ENCODE measurements around the gene HM13.

HM13 gene

DNA sequence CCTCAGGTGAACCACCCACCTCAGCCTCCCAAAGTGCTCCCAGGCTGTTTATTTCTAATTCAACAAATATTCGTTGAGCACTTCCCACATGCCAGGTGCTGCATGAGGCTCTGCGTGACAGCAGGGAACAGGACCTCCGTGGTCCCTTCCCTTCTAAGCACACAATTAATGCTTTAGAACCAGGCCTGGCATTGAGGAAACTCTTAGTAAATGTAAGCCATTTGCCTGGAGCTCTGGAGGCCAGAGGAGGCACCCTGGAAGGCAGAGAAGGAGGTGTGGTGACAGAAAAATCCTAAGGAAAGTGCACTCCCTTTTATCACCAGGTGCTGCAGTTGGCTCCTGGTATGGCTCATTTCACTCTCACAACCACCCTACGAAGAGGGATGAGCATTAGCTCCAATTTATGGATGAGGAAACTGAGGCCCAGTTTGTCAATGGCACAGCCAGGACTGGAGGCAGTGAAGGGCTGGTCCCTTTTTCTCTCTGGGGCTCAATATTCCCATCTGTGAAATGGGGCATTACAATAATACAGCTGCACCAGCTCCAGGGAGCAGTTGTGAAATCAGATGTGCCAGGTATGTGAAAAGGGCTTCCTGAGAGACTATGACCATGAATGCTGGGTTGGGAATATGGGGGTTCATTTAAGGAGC lies 82.7 kb downstream of the HM13 start:
- no peaks in the 10 kb centered on the region for H3K36me3 ChIP-seq (ENCODE audit: control insufficient read depth in 2 of 2, insufficient read depth in 2 of 2, low read length in 2 of 2)
- H3K9ac ChIP-seq (ENCODE audit: low read depth in 1 of 2, low read length in 2 of 2): peak overlapping the region; percentile 56 to 70
- H3K27ac ChIP-seq (ENCODE audit: low read depth in 2 of 2, low read length in 2 of 2): peak overlapping the region; percentile 93 to 96
- H3K4me3 ChIP-seq (ENCODE audit: low read length in 2 of 2): no peak overlapping the region
- H3K4me1 ChIP-seq (ENCODE audit: control insufficient read depth in 2 of 2, insufficient read depth in 2 of 2, low read length in 2 of 2): peaks cover 24 to 48% of the 10 kb centered on the region in 2 donors
- no peaks in the 10 kb centered on the region for H3K9me3 ChIP-seq (ENCODE audit: control insufficient read depth in 2 of 2, low read length in 2 of 2)
- no peaks in the 10 kb centered on the region for H3K27me3 ChIP-seq (ENCODE audit: control insufficient read depth in 2 of 2, insufficient read depth in 2 of 2, low read length in 2 of 2)

- Histone ChIP-seq H3K9ac (ENCODE audit: low read depth in 1 of 2, low read length in 2 of 2) (no peak overlapping the region), H3K27ac (ENCODE audit: low read depth in 2 of 2, low read length in 2 of 2) (peak overlapping the region; percentile 93 to 96), H3K27me3 (ENCODE audit: control insufficient read depth in 2 of 2, insufficient read depth in 2 of 2, low read length in 2 of 2) (no peaks in the 10 kb centered on the region), H3K36me3 (ENCODE audit: control insufficient read depth in 2 of 2, insufficient read depth in 2 of 2, low read length in 2 of 2) (no peaks in the 10 kb centered on the region), H3K4me3 (ENCODE audit: low read length in 2 of 2) (no peak overlapping the region), H3K4me1 (ENCODE audit: control insufficient read depth in 2 of 2, insufficient read depth in 2 of 2, low read length in 2 of 2) (peaks cover 24 to 50% of the 10 kb centered on the region in 2 donors), H3K9me3 (ENCODE audit: control insufficient read depth in 2 of 2, low read length in 2 of 2) (no peaks in the 10 kb centered on the region)
Measured at GRCh38 chr20:31597481-31597855, 83.2 kb downstream of the HM13 start.

DNA sequence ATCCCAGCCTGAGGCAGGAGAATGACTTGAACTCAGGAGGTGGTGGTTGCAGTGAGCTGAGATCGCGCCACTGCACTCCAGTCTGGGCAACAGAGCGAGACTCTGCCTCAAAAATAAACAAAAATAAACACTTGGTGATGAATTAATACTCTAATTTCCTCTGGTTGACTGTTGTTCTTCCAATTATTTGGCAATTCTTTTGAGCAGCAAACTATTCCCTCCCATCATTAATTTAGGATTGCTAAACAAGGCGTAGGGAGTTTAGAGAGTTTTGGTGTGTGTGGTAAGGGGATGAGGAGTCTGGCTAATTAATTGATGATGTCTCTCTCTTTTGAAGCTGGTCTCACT lies 88.2 kb downstream of the HM13 start:
- Histone ChIP-seq H3K9ac (ENCODE audit: low read depth in 1 of 2, low read length in 2 of 2) (peak overlapping the region; percentile 34 to 38), H3K9me3 (ENCODE audit: control insufficient read depth in 2 of 2, low read length in 2 of 2) (no peaks in the 10 kb centered on the region), H3K4me3 (ENCODE audit: low read length in 2 of 2) (no peak overlapping the region), H3K4me1 (ENCODE audit: control insufficient read depth in 2 of 2, insufficient read depth in 2 of 2, low read length in 2 of 2) (peaks cover 25 to 36% of the 10 kb centered on the region in 2 donors), H3K36me3 (ENCODE audit: control insufficient read depth in 2 of 2, insufficient read depth in 2 of 2, low read length in 2 of 2) (peaks cover 0 to 3% of the 10 kb centered on the region in 2 donors), H3K27ac (ENCODE audit: low read depth in 2 of 2, low read length in 2 of 2) (peak overlapping the region; percentile 97 to 98), H3K27me3 (ENCODE audit: control insufficient read depth in 2 of 2, insufficient read depth in 2 of 2, low read length in 2 of 2) (no peaks in the 10 kb centered on the region)

DNA sequence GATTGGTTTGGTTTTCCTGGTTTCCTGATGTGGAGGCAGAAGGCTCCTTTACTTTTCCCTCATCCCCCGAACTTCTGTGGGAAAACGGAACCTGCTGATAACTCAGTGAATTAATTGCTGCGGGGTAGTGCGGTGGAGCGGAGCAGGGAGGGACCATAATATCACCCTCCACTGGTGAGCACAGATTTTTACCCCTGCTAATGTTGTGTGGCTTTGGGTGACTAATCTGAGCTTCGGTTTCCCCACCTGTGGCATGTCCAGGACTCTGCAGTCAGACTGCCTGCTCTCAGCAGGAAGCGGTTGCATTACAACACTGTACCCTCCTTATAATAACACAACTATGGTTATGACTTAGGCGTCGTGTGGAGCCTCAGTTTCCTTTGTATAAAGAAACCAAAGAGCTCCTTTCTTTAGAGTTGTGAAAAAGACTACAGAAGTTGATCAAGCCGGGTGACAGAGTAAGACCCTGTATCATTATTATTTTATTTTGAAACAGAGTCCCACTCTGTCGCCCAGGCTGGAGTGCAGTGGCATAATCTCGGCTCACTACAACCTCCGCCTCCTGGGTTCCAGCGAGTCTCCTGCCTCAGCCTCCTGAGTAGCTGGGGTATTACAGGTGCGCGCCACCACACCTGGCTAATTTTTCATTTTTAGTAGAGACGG lies 88.7 kb downstream of the HM13 start:
- no peak overlapping the region for H3K4me3 ChIP-seq (ENCODE audit: low read length in 2 of 2)
- no peaks in the 10 kb centered on the region for H3K9me3 ChIP-seq (ENCODE audit: control insufficient read depth in 2 of 2, low read length in 2 of 2)
- H3K4me1 ChIP-seq (ENCODE audit: control insufficient read depth in 2 of 2, insufficient read depth in 2 of 2, low read length in 2 of 2): peaks cover 30 to 40% of the 10 kb centered on the region in 2 donors
- H3K27ac ChIP-seq (ENCODE audit: low read depth in 2 of 2, low read length in 2 of 2): peak overlapping the region; percentile 97 to 98
- no peaks in the 10 kb centered on the region for H3K27me3 ChIP-seq (ENCODE audit: control insufficient read depth in 2 of 2, insufficient read depth in 2 of 2, low read length in 2 of 2)
- H3K36me3 ChIP-seq (ENCODE audit: control insufficient read depth in 2 of 2, insufficient read depth in 2 of 2, low read length in 2 of 2): peaks cover 0 to 3% of the 10 kb centered on the region in 2 donors
- H3K9ac ChIP-seq (ENCODE audit: low read depth in 1 of 2, low read length in 2 of 2): peak overlapping the region; percentile 34 to 38

GRCh38 chr20:31603822-31604566 lies 89.8 kb downstream of the HM13 start:
- no peaks in the 10 kb centered on the region for H3K27me3 ChIP-seq (ENCODE audit: control insufficient read depth in 2 of 2, insufficient read depth in 2 of 2, low read length in 2 of 2)
- no peaks in the 10 kb centered on the region for H3K9me3 ChIP-seq (ENCODE audit: control insufficient read depth in 2 of 2, low read length in 2 of 2)
- peak overlapping the region; percentile 97 to 98 for H3K27ac ChIP-seq (ENCODE audit: low read depth in 2 of 2, low read length in 2 of 2)
- peaks cover 39 to 45% of the 10 kb centered on the region in 2 donors for H3K4me1 ChIP-seq (ENCODE audit: control insufficient read depth in 2 of 2, insufficient read depth in 2 of 2, low read length in 2 of 2)
- H3K36me3 ChIP-seq (ENCODE audit: control insufficient read depth in 2 of 2, insufficient read depth in 2 of 2, low read length in 2 of 2): peaks cover 0 to 3% of the 10 kb centered on the region in 2 donors
- peak overlapping the region; percentile 78 to 95 for H3K4me3 ChIP-seq (ENCODE audit: low read length in 2 of 2)
- H3K9ac ChIP-seq (ENCODE audit: low read depth in 1 of 2, low read length in 2 of 2): peak overlapping the region; percentile 97 to 98

GRCh38 chr20:31604567-31605030 lies 90.4 kb downstream of the HM13 start:
- H3K36me3 ChIP-seq (ENCODE audit: control insufficient read depth in 2 of 2, insufficient read depth in 2 of 2, low read length in 2 of 2): peaks cover 0 to 3% of the 10 kb centered on the region in 2 donors
- H3K27ac ChIP-seq (ENCODE audit: low read depth in 2 of 2, low read length in 2 of 2): peak overlapping the region; percentile 97 to 98
- peak overlapping the region; percentile 97 to 98 for H3K9ac ChIP-seq (ENCODE audit: low read depth in 1 of 2, low read length in 2 of 2)
- peak overlapping the region; percentile 78 to 95 for H3K4me3 ChIP-seq (ENCODE audit: low read length in 2 of 2)
- peaks cover 39 to 50% of the 10 kb centered on the region in 2 donors for H3K4me1 ChIP-seq (ENCODE audit: control insufficient read depth in 2 of 2, insufficient read depth in 2 of 2, low read length in 2 of 2)
- no peaks in the 10 kb centered on the region for H3K27me3 ChIP-seq (ENCODE audit: control insufficient read depth in 2 of 2, insufficient read depth in 2 of 2, low read length in 2 of 2)
- H3K9me3 ChIP-seq (ENCODE audit: control insufficient read depth in 2 of 2, low read length in 2 of 2): no peaks in the 10 kb centered on the region

DNA sequence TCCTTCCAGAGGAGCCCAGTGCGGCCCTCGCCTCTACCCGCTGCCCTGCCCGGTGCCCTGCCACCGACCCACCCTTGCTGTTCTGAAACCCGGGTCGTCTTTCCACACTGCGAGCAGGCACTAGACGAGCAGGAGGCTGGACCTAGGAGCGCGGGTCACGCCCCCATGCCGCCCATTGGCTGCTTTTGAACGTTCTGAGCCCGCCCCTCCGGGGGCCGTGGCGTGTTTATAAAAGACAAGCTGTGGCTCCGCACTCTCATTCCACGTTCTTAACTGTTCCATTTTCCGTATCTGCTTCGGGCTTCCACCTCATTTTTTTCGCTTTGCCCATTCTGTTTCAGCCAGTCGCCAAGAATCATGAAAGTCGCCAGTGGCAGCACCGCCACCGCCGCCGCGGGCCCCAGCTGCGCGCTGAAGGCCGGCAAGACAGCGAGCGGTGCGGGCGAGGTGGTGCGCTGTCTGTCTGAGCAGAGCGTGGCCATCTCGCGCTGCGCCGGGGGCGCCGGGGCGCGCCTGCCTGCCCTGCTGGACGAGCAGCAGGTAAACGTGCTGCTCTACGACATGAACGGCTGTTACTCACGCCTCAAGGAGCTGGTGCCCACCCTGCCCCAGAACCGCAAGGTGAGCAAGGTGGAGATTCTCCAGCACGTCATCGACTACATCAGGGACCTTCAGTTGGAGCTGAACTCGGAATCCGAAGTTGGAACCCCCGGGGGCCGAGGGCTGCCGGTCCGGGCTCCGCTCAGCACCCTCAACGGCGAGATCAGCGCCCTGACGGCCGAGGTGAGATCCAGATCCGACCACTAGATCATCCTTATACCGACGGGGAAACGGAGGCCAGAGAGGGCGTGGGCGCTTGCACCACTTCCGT lies 91.0 kb downstream of the HM13 start, which contains the start of gene ID1:
Gene ID1 (plus strand): TSS at position 259 of the 871 bp plus-strand sequence. CDS start 99 bp downstream, at position 358.
- Histone ChIP-seq H3K4me3 (ENCODE audit: low read length in 2 of 2) (peak within 1 kb of the TSS; percentile 78 to 95), H3K4me1 (ENCODE audit: control insufficient read depth in 2 of 2, insufficient read depth in 2 of 2, low read length in 2 of 2) (peaks cover 39 to 50% of the 10 kb centered on the region in 2 donors), H3K36me3 (ENCODE audit: control insufficient read depth in 2 of 2, insufficient read depth in 2 of 2, low read length in 2 of 2) (peaks cover 0 to 3% of the 10 kb centered on the region in 2 donors), H3K9me3 (ENCODE audit: control insufficient read depth in 2 of 2, low read length in 2 of 2) (no peaks in the 10 kb centered on the region), H3K27me3 (ENCODE audit: control insufficient read depth in 2 of 2, insufficient read depth in 2 of 2, low read length in 2 of 2) (no peaks in the 10 kb centered on the region), H3K27ac (ENCODE audit: low read depth in 2 of 2, low read length in 2 of 2) (peak within 1 kb of the TSS; percentile 97 to 98), H3K9ac (ENCODE audit: low read depth in 1 of 2, low read length in 2 of 2) (peak within 1 kb of the TSS; percentile 97 to 98)

DNA sequence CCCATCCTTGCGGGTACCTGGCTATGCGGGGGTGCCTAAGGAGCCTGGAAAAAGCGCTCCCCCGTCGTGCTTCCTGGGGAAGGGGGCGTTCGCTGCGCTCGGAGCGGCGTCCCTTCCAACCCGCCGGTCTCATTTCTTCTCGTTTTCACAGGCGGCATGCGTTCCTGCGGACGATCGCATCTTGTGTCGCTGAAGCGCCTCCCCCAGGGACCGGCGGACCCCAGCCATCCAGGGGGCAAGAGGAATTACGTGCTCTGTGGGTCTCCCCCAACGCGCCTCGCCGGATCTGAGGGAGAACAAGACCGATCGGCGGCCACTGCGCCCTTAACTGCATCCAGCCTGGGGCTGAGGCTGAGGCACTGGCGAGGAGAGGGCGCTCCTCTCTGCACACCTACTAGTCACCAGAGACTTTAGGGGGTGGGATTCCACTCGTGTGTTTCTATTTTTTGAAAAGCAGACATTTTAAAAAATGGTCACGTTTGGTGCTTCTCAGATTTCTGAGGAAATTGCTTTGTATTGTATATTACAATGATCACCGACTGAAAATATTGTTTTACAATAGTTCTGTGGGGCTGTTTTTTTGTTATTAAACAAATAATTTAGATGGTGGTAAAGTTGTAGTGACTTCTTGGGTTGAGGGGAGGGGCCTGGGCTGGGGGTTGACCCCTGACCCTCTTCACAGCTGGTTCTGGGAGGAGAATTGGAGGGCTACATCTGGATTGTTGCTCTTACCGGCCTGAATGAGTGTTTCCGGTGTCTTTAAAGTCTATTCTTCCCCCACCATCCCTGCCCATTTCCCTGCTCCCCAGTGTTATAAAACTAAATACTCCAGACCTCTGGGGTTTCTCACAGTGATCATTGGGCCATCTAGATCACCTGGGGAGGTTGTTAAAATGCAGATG lies 91.9 kb downstream of the HM13 start:
- Histone ChIP-seq H3K36me3 (ENCODE audit: control insufficient read depth in 2 of 2, insufficient read depth in 2 of 2, low read length in 2 of 2) (peaks cover 0 to 3% of the 10 kb centered on the region in 2 donors), H3K27ac (ENCODE audit: low read depth in 2 of 2, low read length in 2 of 2) (peak overlapping the region; percentile 97 to 98), H3K9me3 (ENCODE audit: control insufficient read depth in 2 of 2, low read length in 2 of 2) (no peaks in the 10 kb centered on the region), H3K9ac (ENCODE audit: low read depth in 1 of 2, low read length in 2 of 2) (peak overlapping the region; percentile 97 to 98), H3K4me3 (ENCODE audit: low read length in 2 of 2) (peak overlapping the region; percentile 78 to 95), H3K27me3 (ENCODE audit: control insufficient read depth in 2 of 2, insufficient read depth in 2 of 2, low read length in 2 of 2) (no peaks in the 10 kb centered on the region), H3K4me1 (ENCODE audit: control insufficient read depth in 2 of 2, insufficient read depth in 2 of 2, low read length in 2 of 2) (peaks cover 44 to 57% of the 10 kb centered on the region in 2 donors)
